ENCODE results near the gene KCND1. TPM values are rescaled to one million over a fixed set of nuclear protein-coding genes. Genes with fewer than 3 reads are reported as not detected.
"Not testable (repeated sequence)": the region's sequence is repeated elsewhere in the genome, so short reads cannot be mapped to it uniquely, and the experiment has no call there.

The KCND1 gene
- 1.2 TPM for total RNA-seq (ENCODE audit: insufficient read depth, low replicate concordance)

DNA sequence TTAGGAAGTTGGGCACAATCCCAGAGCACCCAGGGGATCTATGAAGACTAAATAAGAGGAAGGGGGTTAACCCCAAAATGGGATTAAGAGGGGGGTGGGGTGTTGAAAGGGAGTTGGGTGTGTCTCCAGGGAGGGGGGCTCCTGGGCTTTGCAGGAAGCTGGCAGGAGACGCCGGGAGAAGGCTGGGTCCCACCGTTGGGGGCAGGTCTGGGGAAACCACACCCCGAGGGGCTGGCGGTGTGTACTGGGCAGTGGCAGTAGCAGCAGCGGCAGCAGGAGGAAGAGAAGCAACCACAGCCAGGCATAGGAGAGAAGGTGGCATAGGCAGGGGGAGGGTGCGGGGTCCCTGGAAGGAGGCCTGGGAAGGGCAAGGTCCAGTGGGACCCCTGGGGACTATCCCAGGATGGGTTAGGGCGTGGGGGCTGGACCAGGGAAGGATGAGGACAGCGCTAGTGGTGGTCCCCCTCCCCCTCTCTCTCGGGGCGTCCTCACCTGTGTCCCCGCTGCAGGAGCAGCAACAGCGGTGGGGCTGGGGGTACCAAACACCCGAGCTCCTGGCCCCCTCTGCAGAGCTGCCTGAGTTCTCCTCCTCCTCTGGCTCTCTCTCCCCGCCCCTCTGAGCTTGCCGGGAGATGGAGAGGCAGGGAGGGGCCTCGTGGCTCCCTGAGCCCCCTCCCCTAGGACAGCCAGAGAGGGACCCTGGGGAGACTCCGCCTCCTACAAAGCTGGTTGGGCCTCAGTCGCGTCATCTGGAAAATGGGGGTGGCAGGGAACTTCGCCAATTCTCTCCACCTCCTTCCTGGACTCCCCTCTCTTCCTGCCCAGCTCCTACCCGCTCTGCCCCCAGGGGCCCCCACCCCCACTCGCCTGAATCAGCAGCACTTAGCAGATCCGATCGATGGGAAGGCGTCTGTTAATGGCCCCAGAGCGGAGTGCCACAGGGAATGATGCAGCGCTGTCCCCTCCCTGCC, at the start of gene KCND1:
KCND1 (minus strand) TSS at position 596 of the 971 bp plus-strand sequence. CDS start 1,573 bp downstream, outside the sequence.
- peak; percentile 84 for DNase-seq (ENCODE audit: low spot score)

DNA sequence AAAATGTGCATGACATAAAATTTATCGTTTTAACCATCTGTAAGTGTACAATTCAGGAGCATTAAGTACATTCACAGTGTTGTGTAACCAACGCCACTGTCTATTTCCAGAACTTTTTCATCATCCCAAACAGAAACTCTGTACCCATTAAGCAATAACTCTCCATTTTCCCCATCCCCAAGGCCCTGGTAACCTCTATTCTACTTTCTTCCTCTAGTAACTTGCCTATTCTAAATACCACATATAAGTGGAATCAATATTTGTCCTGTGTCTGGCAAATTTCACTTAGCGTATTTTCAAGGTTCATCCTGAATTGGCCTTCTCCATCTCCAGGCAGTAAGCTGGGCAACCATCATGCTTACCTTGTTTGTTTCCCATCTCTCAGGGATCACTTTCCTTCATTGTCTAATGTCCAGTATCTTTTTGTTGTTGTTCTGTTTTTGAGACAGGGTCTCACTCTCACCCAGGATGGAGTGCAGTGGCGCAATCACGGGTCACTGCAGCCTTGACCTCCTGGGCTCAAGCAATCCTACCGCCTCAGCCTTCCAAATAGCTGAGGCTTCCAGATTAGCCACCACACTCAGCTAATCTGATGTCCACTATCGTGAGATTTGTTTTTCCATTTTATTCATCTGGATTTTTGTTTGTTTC, 48.1 kb upstream of the KCND1 start:
- no peak for DNase-seq (ENCODE audit: low spot score)

DNA sequence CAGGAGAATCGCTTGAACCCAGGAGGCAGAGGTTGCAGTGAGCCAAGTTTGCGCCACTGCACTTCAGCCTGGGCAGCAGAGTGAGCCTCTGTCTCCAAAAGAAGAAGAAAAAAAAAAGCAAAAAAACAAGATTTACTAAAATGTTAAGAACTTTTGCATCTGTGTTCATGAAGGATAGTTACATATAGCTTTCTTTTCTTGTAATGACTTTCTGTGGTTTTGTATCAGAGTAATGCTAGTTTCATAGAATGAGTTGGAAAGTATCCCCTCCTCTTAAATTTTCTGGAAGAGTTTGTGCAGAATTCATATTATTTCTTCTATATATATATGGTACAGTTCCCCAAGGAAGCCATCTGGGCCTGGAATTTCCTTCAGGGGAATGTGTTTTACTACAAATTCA, 47.4 kb upstream of the KCND1 start:
- DNase-seq (ENCODE audit: low spot score) = no peak

GRCh38 chrX:49003696-49004095, 32.1 kb upstream of the KCND1 start:
- DNase-seq (ENCODE audit: low spot score) = no peak

DNA sequence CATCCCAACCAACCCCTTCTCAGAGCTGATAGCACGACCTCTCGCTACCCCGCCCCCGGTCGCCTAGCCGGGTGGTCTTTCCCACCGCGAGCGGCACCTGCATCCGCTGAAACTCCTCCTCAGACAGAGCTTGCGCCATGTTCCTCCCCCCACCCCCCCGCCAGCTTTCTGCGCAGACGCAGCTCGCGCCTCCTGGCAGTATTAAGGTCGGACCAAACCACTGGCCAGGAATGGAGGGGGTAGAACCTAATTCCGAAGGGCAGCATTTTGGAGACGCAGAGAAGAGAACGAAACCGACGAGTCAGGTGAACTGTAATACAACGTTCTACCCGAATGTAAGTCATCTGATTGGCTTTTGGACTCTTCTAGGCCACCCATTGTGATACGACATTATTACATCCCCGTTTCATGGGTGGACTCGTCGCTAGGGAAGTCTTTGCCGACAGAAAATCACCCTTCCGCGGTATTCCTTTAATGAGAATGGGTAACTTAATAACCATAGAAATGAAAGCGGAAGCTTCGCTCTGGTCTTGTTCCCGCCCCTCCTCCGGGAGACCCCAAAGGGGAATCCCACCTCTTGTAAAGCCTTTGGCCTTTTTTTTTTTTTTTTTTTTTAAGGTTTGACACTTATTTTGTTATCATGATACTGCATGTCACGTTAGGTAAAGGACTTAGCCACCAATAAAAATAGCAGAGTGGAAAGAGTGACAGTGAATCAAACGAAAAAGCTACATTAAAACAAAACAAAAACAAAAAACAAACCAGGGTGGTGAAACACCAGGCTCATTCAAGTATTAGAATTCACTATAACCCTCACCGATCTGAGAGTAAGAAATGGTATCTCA, 30.7 kb upstream of the KCND1 start, which contains the start of gene GRIPAP1:
GRIPAP1 (minus strand) TSS at position 174 of the 845 bp plus-strand sequence; CDS start at position 139, 35 bp downstream.
- DNase-seq (ENCODE audit: low spot score) = peak; percentile 86

DNA sequence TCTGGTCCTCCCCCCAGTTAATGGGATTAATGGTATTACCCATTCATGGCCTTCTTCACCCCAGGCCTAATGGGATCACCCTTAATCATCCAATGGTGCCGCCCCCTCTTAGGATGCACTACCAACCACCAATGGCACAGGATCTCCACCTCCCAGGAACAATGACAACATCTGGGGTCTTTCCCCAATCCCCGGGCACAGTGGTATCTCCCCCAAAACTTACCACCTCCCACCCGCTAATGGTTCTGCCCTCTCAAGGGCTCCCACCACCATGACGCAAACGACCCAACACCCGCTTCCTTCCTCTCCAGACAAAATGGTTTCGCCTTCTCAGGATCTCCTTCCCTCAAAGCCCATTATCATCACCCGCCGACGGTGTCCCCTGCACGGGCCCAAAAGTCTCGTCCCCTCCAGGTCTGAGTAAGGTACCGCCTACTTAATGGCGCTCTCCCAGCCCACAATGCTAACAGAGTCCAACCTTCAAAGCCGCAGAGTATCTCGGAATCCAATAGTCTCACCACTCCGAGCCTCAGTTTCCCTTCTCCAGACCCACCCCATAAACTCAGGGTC, 30.0 kb upstream of the KCND1 start:
- no peak for DNase-seq (ENCODE audit: low spot score)

GRCh38 chrX:49000636-49001035, 29.0 kb upstream of the KCND1 start:
- no peak for DNase-seq (ENCODE audit: low spot score)

DNA sequence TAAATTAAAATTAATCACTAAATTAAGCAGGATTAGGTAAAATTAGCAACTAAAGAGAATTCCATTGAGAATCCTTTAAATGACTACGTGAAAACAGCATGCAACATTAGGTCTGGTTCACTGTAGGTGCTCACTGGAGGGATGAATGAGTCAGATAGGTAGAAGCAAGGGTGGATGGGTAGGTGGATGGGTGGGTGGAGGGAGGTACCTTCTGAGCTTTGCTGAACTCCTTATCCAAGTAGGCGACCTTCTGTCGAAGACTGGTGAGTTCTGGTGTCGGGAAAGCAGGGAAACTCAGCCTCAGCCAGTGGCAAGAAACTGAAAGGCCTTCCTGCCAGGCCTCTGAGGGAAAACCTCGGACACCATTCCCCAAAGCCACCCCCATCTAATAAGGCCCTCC, 27.4 kb upstream of the KCND1 start:
- DNase-seq (ENCODE audit: low spot score) = no peak

DNA sequence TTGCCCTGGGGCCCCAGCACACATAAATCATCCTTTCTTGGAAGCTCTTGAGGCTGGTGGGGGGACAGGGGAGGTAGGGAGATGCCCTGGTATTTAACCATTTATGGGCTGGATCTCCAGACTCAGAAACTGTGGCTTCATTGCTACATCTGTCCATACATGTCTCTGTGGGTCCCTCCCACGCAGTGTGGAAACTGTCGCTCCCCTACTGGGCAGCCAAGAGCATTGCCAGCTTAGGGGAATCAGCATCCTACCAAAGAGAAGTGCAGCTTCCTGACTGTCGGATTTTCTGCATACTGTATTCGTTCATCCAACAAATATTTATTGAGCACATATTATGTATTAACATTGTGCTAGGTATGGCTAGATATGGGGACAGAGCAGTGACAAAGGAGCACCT, 26.7 kb upstream of the KCND1 start:
- no peak for DNase-seq (ENCODE audit: low spot score)

- no peak for DNase-seq (ENCODE audit: low spot score)
Measured at GRCh38 chrX:48997865-48998264, 26.2 kb upstream of the KCND1 start.

GRCh38 chrX:48997455-48997854, 25.8 kb upstream of the KCND1 start:
- DNase-seq (ENCODE audit: low spot score) = no peak

DNA sequence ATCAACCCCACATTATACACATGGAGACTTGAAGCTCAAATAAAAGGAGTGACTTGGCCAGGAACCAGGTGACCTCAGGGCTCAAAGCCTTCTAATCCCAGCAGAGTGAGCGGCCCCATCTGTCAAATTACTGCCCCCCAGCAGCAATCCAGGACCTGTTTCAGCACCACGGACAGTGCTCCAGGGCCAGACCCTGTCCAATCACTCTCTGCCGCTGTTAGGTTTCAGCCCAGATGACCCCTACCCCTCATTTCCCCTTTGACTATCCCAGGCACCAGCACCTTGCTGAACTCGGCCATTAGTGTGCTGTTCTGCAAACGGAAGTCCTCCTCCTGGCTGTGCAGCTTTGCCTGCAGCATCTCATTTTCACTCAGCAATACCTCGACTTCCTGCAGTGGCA, 25.3 kb upstream of the KCND1 start:
- DNase-seq (ENCODE audit: low spot score) = no peak

DNA sequence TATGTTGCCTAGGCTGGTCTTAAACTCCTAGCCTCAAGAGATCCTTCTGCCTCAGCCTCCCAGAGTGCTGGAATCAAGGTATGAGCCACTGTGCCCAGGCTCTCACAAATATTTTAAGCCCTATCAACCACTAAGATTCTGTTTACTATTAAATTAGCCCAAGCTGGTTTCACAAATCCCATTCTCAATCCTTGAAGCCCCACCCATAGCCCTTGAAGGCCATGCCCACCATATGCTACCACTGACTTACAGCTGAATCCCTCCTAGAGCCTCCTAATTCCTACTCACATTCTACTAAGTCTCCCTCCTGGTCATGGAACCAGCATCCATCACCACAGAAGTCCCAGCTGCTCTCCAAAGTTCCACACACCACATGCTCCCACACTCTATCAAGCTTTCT, 20.7 kb upstream of the KCND1 start:
- no peak for DNase-seq (ENCODE audit: low spot score)

DNA sequence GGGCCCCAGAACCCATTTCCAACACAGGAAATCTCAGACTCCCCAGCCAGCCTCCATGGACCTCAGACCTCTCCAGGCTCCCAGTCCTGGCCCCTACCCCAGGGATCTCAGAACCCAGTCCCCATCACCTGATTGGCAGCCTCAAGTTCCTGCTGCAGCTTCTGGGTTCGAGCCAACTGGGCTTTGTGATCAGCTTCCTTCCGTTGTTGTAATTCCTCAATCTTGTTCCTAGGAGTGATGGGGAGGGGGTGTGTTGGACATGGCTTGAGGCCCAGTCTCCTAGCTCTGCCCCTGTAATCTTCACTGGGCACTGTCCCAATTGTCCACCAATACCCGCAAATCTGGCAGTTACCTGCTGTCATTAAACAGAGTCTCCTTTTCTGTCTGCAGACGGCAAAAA, 17.8 kb upstream of the KCND1 start:
- DNase-seq (ENCODE audit: low spot score) = no peak

DNA sequence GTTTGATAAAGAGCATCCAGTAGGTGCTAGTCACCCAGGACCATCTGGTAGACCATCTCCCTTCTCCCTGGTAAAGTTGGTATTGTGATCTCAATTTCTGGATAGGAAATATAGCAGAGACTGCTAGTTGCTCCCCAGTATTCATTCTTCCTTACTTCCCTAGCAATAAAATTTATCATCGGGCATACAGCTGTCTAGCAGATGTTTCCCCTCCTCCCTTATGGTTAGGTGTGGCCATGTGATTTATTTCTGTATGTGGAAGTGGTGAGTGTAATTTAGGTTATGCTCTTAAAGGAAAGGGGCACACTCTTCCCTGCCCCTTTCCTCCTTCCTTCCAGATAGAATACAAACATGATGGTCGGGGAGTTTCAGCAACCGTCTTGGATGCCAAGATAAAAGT, 12.3 kb upstream of the KCND1 start:
- no peak for DNase-seq (ENCODE audit: low spot score)

- no peak for DNase-seq (ENCODE audit: low spot score)
Measured at GRCh38 chrX:48983081-48983480, 11.4 kb upstream of the KCND1 start.

DNA sequence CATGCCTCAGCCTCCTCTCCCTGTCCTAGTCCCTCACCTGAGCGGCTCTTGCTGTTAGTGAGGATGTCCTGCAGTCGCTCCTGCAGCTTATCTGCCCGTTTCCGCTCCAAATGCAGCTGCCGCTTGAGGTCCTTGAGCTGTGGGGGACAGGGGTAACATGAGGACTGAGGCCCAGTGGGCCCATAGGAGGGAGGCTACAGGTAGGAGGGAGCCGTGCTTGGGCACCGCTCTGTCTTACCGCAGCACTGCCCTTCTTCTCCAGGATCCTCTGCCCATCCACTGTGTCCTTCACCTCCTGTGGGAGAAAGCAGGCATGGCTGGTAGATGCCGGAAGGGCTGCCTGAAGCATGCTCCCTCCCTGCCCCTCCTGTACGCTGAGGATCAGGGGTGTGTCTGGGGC, 9.5 kb upstream of the KCND1 start:
- DNase-seq (ENCODE audit: low spot score) = no peak

DNA sequence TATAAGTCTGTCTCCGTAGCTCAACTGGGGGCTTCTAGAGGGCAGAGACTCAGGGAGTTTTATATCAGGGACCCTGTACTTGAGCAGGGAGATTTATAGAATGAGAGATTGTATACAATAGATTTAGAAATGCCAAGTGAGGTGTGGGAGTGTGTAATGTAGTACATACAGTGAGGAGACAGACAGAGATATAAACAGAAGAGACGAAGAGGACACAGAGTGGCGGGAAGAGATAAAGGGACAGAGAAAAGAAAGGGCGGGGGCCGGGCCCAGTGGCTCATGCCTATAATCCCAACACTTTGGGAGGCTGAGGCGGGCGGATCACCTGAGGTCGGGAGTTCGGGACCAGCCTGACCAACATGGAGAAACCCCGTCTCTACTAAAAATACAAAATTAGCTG, 8.7 kb upstream of the KCND1 start:
- DNase-seq (ENCODE audit: low spot score) = not testable (repeated sequence)

- no peak for DNase-seq (ENCODE audit: low spot score)
Measured at GRCh38 chrX:48978226-48978625, 6.6 kb upstream of the KCND1 start.

- no peak for DNase-seq (ENCODE audit: low spot score)
Measured at GRCh38 chrX:48976086-48976485, 4.4 kb upstream of the KCND1 start.

- no peak for DNase-seq (ENCODE audit: low spot score)
Measured at GRCh38 chrX:48975541-48975940, 3.9 kb upstream of the KCND1 start.
